GM12892 (cell line): ENCODE data around the gene DDX17.

Experiments used
- POLR2A ChIP-seq: IDR thresholded peaks from 2 replicates; pipeline ENCODE4 v1.6.1; 2011; ENCODE audit warnings: low read depth, low read length, control low read depth
- POLR2AphosphoS5 ChIP-seq: IDR thresholded peaks from 2 replicates; pipeline ENCODE4 v1.6.1; 2011; ENCODE audit warnings: low read depth, low read length, control low read depth
- TAF1 ChIP-seq: IDR thresholded peaks from 2 replicates; pipeline ENCODE4 v1.6.1; 2011; ENCODE audit warnings: low read depth, mild to moderate bottlenecking, control low read depth, low read length, borderline replicate concordance

DNA sequence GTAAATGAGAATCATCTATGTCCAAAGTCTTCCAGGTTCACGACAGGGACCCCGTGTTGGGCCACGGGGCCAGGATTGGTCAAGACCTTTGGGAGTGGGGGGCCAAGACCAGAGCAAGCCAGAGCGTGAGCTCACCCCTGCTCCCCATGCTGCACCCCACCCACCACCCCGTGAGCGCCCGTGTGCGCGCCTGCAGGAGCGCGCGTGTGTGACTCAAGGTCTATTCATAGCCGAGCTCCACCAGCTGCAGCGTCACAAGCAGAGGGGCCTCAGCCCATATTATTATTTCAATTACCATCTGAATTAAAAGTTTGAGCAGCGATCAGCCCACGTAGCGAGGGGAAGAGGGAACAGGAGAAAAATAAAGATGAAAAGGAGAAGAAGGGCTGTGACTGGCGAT lies 56.3 kb downstream of the DDX17 start:
- TF ChIP-seq POLR2AphosphoS5 (no peak), TAF1 (no peak), POLR2A (no peak)
